ENCODE measurements around the gene IL22RA1. TPM values are rescaled to one million over a fixed set of nuclear protein-coding genes. Genes with fewer than 3 reads are reported as not detected.

The IL22RA1 gene
- total and polyA plus RNA-seq, 2 of the 8 experiments (the other 6 are each of a cell fraction or from before 2014, with no cell fraction given), result 0.17 to 0.32 TPM

DNA sequence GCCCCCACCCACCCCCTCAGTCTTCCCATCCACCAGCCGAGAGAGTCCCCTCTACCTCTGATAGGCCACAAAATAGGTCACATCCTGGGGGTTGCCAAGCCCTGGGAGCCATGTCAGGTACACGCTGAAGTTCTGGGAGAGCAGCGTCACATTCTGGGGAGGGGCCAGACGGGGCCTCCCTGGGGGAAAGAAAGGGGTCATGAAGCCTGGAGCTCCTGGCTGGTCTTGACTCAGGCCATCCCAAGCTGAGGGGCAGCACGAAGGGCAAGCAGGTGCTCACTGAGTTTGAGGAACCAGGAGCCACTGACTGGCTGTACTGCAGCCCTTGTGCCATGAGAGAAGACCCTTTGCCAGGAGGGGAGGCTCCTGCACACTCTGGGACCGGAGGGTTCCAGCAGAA, 37.7 kb upstream of the IL22RA1 start (continued):
- TF ChIP-seq, protein P1, sequence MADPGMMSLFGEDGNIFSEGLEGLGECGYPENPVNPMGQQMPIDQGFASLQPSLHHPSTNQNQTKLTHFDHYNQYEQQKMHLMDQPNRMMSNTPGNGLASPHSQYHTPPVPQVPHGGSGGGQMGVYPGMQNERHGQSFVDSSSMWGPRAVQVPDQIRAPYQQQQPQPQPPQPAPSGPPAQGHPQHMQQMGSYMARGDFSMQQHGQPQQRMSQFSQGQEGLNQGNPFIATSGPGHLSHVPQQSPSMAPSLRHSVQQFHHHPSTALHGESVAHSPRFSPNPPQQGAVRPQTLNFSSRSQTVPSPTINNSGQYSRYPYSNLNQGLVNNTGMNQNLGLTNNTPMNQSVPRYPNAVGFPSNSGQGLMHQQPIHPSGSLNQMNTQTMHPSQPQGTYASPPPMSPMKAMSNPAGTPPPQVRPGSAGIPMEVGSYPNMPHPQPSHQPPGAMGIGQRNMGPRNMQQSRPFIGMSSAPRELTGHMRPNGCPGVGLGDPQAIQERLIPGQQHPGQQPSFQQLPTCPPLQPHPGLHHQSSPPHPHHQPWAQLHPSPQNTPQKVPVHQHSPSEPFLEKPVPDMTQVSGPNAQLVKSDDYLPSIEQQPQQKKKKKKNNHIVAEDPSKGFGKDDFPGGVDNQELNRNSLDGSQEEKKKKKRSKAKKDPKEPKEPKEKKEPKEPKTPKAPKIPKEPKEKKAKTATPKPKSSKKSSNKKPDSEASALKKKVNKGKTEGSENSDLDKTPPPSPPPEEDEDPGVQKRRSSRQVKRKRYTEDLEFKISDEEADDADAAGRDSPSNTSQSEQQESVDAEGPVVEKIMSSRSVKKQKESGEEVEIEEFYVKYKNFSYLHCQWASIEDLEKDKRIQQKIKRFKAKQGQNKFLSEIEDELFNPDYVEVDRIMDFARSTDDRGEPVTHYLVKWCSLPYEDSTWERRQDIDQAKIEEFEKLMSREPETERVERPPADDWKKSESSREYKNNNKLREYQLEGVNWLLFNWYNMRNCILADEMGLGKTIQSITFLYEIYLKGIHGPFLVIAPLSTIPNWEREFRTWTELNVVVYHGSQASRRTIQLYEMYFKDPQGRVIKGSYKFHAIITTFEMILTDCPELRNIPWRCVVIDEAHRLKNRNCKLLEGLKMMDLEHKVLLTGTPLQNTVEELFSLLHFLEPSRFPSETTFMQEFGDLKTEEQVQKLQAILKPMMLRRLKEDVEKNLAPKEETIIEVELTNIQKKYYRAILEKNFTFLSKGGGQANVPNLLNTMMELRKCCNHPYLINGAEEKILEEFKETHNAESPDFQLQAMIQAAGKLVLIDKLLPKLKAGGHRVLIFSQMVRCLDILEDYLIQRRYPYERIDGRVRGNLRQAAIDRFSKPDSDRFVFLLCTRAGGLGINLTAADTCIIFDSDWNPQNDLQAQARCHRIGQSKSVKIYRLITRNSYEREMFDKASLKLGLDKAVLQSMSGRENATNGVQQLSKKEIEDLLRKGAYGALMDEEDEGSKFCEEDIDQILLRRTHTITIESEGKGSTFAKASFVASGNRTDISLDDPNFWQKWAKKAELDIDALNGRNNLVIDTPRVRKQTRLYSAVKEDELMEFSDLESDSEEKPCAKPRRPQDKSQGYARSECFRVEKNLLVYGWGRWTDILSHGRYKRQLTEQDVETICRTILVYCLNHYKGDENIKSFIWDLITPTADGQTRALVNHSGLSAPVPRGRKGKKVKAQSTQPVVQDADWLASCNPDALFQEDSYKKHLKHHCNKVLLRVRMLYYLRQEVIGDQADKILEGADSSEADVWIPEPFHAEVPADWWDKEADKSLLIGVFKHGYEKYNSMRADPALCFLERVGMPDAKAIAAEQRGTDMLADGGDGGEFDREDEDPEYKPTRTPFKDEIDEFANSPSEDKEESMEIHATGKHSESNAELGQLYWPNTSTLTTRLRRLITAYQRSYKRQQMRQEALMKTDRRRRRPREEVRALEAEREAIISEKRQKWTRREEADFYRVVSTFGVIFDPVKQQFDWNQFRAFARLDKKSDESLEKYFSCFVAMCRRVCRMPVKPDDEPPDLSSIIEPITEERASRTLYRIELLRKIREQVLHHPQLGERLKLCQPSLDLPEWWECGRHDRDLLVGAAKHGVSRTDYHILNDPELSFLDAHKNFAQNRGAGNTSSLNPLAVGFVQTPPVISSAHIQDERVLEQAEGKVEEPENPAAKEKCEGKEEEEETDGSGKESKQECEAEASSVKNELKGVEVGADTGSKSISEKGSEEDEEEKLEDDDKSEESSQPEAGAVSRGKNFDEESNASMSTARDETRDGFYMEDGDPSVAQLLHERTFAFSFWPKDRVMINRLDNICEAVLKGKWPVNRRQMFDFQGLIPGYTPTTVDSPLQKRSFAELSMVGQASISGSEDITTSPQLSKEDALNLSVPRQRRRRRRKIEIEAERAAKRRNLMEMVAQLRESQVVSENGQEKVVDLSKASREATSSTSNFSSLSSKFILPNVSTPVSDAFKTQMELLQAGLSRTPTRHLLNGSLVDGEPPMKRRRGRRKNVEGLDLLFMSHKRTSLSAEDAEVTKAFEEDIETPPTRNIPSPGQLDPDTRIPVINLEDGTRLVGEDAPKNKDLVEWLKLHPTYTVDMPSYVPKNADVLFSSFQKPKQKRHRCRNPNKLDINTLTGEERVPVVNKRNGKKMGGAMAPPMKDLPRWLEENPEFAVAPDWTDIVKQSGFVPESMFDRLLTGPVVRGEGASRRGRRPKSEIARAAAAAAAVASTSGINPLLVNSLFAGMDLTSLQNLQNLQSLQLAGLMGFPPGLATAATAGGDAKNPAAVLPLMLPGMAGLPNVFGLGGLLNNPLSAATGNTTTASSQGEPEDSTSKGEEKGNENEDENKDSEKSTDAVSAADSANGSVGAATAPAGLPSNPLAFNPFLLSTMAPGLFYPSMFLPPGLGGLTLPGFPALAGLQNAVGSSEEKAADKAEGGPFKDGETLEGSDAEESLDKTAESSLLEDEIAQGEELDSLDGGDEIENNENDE (IDR thresholded peaks at IDR 0.05; ENCODE audit: insufficient replicate concordance, low read length), result no peak
- TF ChIP-seq KDM1A (IDR thresholded peaks at IDR 0.05; ENCODE audit: borderline replicate concordance, low read length) (no peak), CTBP2 (IDR thresholded peaks at IDR 0.05; ENCODE audit: borderline replicate concordance, insufficient read depth, insufficient read length, low read length) (no peak), KDM4A (IDR thresholded peaks at IDR 0.05; ENCODE audit: low read depth, low read length, severe bottlenecking) (no peak), SAP30 (IDR thresholded peaks at IDR 0.05; ENCODE audit: insufficient read depth, insufficient replicate concordance, low read length) (no peak), SIRT6 (IDR thresholded peaks at IDR 0.05; ENCODE audit: low read length) (no peak)
- TF ChIP-seq, protein P2, sequence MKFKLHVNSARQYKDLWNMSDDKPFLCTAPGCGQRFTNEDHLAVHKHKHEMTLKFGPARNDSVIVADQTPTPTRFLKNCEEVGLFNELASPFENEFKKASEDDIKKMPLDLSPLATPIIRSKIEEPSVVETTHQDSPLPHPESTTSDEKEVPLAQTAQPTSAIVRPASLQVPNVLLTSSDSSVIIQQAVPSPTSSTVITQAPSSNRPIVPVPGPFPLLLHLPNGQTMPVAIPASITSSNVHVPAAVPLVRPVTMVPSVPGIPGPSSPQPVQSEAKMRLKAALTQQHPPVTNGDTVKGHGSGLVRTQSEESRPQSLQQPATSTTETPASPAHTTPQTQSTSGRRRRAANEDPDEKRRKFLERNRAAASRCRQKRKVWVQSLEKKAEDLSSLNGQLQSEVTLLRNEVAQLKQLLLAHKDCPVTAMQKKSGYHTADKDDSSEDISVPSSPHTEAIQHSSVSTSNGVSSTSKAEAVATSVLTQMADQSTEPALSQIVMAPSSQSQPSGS (IDR thresholded peaks at IDR 0.05; ENCODE audit: low read length), result no peak
